Mesenchymal stem cell (in vitro differentiated cells and primary cell): ENCODE results near the gene RAP1GAP2.
"Not testable (repeated sequence)": the region's sequence is repeated elsewhere in the genome, so short reads cannot be mapped to it uniquely, and the experiment has no call there.

ENCODE experiments used
- DNase-seq: peaks from one replicate; pipeline ENCODE4 v3.0.0-alpha.2; 2013
- H2AFZ ChIP-seq: one replicate; pipeline ENCODE4 v1.6.1; 2013; ENCODE audit warnings: low read depth, mild to moderate bottlenecking, control low read depth, inconsistent platforms, low read length, moderate library complexity
- H2AK5ac ChIP-seq: 2 replicates; pipeline ENCODE4 v1.6.1; 2013; ENCODE audit warnings: low read length, moderate library complexity, mild to moderate bottlenecking, inconsistent platforms; ENCODE audit not compliant: severe bottlenecking
- H2BK120ac ChIP-seq: one replicate; pipeline ENCODE4 v1.6.1; 2013; ENCODE audit warnings: low read depth, mild to moderate bottlenecking, inconsistent platforms, low read length, moderate library complexity
- H2BK12ac ChIP-seq, 2 experiments: one replicate each; pipeline ENCODE4 v1.6.1; 2013; ENCODE audit warnings: inconsistent platforms in 2 of 2, low read length in 2 of 2, mild to moderate bottlenecking in 2 of 2, moderate library complexity in 2 of 2, control low read depth in 1 of 2
- H2BK15ac ChIP-seq: one replicate; pipeline ENCODE4 v1.6.1; 2013; ENCODE audit warnings: mild to moderate bottlenecking, low read depth, inconsistent platforms; ENCODE audit not compliant: poor library complexity, severe bottlenecking
- H2BK5ac ChIP-seq: 2 replicates; pipeline ENCODE4 v1.6.1; 2013; ENCODE audit warnings: low read depth, mild to moderate bottlenecking, low read length, control low read depth, inconsistent platforms; ENCODE audit not compliant: poor library complexity, severe bottlenecking
- H3K14ac ChIP-seq, 2 experiments: one replicate each; pipeline ENCODE4 v1.6.1; 2013; ENCODE audit warnings: inconsistent platforms in 2 of 2, low read length in 2 of 2, control low read depth in 1 of 2, mild to moderate bottlenecking in 1 of 2, moderate library complexity in 1 of 2
- H3K18ac ChIP-seq, 2 experiments: one replicate each; pipeline ENCODE4 v1.6.1; 2013; ENCODE audit warnings: inconsistent platforms in 2 of 2, low read length in 2 of 2, control low read depth in 1 of 2, low read depth in 1 of 2, mild to moderate bottlenecking in 1 of 2
- H3K23ac ChIP-seq, 2 experiments: one replicate each; pipeline ENCODE4 v1.6.1; 2013; ENCODE audit warnings: inconsistent platforms in 2 of 2, low read length in 2 of 2, mild to moderate bottlenecking in 2 of 2, moderate library complexity in 2 of 2, control low read depth in 1 of 2
- H3K27ac ChIP-seq: 2 replicates; pipeline ENCODE4 v1.5.1; 2013; ENCODE audit warnings: mild to moderate bottlenecking, moderate library complexity, low read length, control low read depth, inconsistent platforms; ENCODE audit not compliant: poor library complexity, severe bottlenecking
- H3K27me3 ChIP-seq, 2 experiments: 2 replicates each; pipeline versions ENCODE4 v1.6.1 to v1.7.0; 2013; ENCODE audit warnings: low read length in 2 of 2, mild to moderate bottlenecking in 2 of 2, moderate library complexity in 2 of 2, control low read depth in 1 of 2, inconsistent platforms in 1 of 2; ENCODE audit not compliant: control insufficient read depth in 1 of 2, insufficient read depth in 1 of 2
- H3K36me3 ChIP-seq, 2 experiments: 2 replicates each; pipeline versions ENCODE4 v1.6.1 to v1.7.0; 2013; ENCODE audit warnings: low read length in 2 of 2, control low read depth in 1 of 2, inconsistent platforms in 1 of 2, low read depth in 1 of 2, mild to moderate bottlenecking in 1 of 2; ENCODE audit not compliant: insufficient read depth in 2 of 2, control insufficient read depth in 1 of 2
- H3K4ac ChIP-seq, 2 experiments: one replicate each; pipeline ENCODE4 v1.6.1; 2013; ENCODE audit warnings: inconsistent platforms in 2 of 2, low read length in 2 of 2, mild to moderate bottlenecking in 2 of 2, moderate library complexity in 2 of 2, control low read depth in 1 of 2, low read depth in 1 of 2
- H3K4me1 ChIP-seq: 2 replicates; pipeline ENCODE4 v1.6.1; 2013; ENCODE audit warnings: low read depth, low read length, control low read depth; ENCODE audit not compliant: control insufficient read depth, insufficient read depth
- H3K4me2 ChIP-seq: 2 replicates; pipeline ENCODE4 v1.6.1; 2013; ENCODE audit warnings: low read length, mild to moderate bottlenecking, inconsistent platforms; ENCODE audit not compliant: poor library complexity, severe bottlenecking
- H3K4me3 ChIP-seq, 2 experiments: 2 replicates each; pipeline versions ENCODE4 v1.5.1 to v1.7.0; 2013; ENCODE audit warnings: low read length in 2 of 2, mild to moderate bottlenecking in 2 of 2, control low read depth in 1 of 2, low read depth in 1 of 2; ENCODE audit not compliant: insufficient read depth in 1 of 2
- H3K79me1 ChIP-seq: replicated peaks from 2 replicates; pipeline ENCODE4 v1.6.1; 2013; ENCODE audit warnings: mild to moderate bottlenecking, control low read depth, low read length, inconsistent platforms; ENCODE audit not compliant: poor library complexity, severe bottlenecking
- H3K9ac ChIP-seq: 2 replicates; pipeline ENCODE4 v1.7.0; 2013; ENCODE audit warnings: mild to moderate bottlenecking, low read length, moderate library complexity
- H3K9me3 ChIP-seq: 2 replicates; pipeline ENCODE4 v1.7.0; 2013; ENCODE audit warnings: mild to moderate bottlenecking, low read length; ENCODE audit not compliant: control insufficient read depth
- H4K8ac ChIP-seq: one replicate; pipeline ENCODE4 v1.6.1; 2013; ENCODE audit warnings: inconsistent platforms, mild to moderate bottlenecking, low read length, moderate library complexity
- H4K91ac ChIP-seq: one replicate; pipeline ENCODE4 v1.6.1; 2013; ENCODE audit warnings: mild to moderate bottlenecking, low read length, inconsistent platforms
- WGBS: methylation state at CpG from one replicate; pipeline ENCODE4 v1.1.7; 2013; ENCODE audit warnings: mixed read lengths; 5-methylcytosine and 5-hydroxymethylcytosine counted together

The RAP1GAP2 gene

DNA sequence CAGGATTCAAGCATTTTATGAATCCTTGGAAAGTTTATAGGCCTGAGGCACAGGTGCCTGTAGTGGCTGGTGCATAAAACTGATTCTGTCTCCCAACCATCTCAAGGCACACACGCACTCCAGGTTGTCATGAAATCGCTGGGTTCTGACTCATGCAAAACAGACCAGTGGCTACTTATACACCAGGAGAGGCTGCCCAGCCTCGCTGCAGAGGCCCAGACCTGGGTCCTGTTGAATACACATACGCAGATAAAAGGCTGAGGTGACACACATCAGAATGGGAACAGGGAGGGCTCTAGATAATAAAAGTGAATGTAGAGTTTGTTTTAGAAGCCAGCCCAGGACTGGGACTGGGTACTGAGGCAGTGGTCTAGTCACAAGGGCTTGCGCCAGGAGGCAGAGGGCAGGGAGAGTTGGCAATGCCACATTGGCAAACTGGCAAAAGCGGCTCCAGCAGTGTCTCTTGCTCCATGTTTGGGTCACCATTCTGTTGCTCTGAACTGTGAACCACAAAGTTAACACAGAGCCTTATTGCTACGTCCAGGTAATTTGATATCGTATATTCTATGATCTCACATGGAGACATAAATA, 253.6 kb downstream of the RAP1GAP2 start:
- Histone ChIP-seq H3K23ac (no peak overlapping the region), H3K4me3 (peak overlapping the region in 1 of 2 experiments; percentile 96), H3K27me3 (no peaks in the 10 kb centered on the region), H3K79me1 (no peaks in the 10 kb centered on the region), H3K36me3 (no peaks in the 10 kb centered on the region), H2BK12ac (no peak overlapping the region), H2BK5ac (no peak overlapping the region), H2BK15ac (no peak overlapping the region), H3K4me1 (peaks cover 7% of the 10 kb centered on the region), H3K4ac (no peak overlapping the region), H3K4me2 (no peak overlapping the region), H4K8ac (no peak overlapping the region), H3K9me3 (no peaks in the 10 kb centered on the region), H4K91ac (no peak overlapping the region), H2BK120ac (no peak overlapping the region), H2AK5ac (no peak overlapping the region), H3K18ac (no peak overlapping the region), H3K27ac (no peak overlapping the region), H3K9ac (peak overlapping the region; percentile 88), H3K14ac (no peak overlapping the region), H2AFZ (no peak overlapping the region)
- DNase-seq: no peak
- 97% methylated on average over 8 of the region's 8 CpGs for WGBS

DNA sequence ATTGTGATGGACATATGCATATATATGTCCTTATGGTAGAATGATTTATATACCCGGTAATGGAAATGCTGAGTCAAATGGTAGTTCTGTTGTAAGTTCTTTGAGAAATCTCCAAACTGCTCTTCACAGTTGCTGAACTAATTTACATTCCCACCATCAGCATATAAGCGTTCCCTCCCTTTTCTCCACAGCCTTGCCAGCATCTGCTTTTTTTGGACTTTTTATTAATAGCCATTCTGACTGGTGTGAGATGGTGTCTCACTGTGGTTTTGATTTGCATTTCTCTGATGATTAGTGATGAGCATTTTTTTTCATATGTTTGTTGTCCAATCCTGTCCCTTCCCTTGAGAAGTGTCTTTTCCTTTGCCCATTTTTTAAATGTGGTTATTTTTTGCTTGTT, 258.6 kb downstream of the RAP1GAP2 start:
- H2BK15ac ChIP-seq, H3K27ac ChIP-seq: not testable (repeated sequence)
- WGBS: no CpG with 5 or more reads among the region's 2 CpGs

DNA sequence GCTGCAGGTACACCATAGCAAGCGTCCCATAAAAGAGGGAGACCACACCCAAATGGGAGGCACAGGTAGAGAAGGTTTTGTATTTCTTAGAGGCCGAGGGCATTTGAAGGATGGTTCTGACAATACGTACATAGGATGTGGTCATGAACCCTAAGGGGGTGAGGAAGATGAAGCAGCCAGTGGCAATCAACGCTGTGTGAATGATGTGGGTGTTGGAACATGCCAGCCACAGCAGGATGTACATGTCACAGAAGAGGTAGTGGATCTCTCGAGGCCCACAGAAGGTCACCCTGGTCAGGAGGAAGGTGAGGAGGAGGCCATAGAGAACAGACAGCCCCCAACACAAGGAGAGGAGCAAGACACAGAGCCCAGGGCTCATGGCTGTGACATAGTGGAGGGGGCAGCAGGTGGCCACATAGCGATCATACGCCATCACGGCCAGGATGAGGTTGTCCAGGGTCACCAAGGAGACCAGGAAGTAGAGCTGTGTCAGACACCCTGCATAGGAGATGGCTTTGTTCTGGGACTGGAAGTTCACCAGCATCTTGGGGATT, 266.7 kb downstream of the RAP1GAP2 start:
- not testable (repeated sequence) for H3K4ac ChIP-seq, H2BK5ac ChIP-seq, H2AFZ ChIP-seq, H3K9me3 ChIP-seq, H4K91ac ChIP-seq, H2BK12ac ChIP-seq, H2AK5ac ChIP-seq, H3K4me1 ChIP-seq, H3K4me2 ChIP-seq, H3K4me3 ChIP-seq, H3K14ac ChIP-seq, H3K27me3 ChIP-seq, H3K79me1 ChIP-seq, H3K23ac ChIP-seq, H3K18ac ChIP-seq, H2BK15ac ChIP-seq, H3K27ac ChIP-seq, H4K8ac ChIP-seq, H2BK120ac ChIP-seq, H3K36me3 ChIP-seq, H3K9ac ChIP-seq, DNase-seq
- 53% methylated on average over 5 of the region's 8 CpGs for WGBS

More for the DNA sequence above, 258.6 kb downstream of the RAP1GAP2 start:
- not testable (repeated sequence) for H3K14ac ChIP-seq, H3K36me3 ChIP-seq, H3K27me3 ChIP-seq, H3K9ac ChIP-seq, H3K23ac ChIP-seq, H3K4ac ChIP-seq, H2AFZ ChIP-seq, H3K9me3 ChIP-seq, H3K79me1 ChIP-seq, H2AK5ac ChIP-seq, H3K4me3 ChIP-seq, H4K8ac ChIP-seq, H3K4me2 ChIP-seq, H2BK120ac ChIP-seq, H2BK5ac ChIP-seq, H4K91ac ChIP-seq, H2BK12ac ChIP-seq, H3K18ac ChIP-seq, H3K4me1 ChIP-seq, DNase-seq

DNA sequence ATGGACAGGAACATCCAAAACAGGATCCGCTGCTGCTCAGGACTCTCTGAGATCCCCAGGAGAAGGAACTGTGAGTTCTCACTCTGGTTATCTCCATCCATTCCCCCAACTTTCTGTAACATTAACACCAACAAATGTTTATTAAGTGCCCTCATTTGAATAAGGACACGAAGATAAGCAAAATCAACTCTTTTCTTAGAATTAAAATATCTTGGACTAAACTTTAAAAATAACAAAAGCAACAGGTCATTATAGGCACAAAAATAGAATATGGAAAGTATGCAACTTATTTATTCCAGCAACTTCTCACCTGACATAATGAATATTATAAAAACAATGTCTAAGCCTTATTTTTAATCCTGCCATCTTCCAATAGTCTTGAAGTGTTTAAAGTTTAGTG, 267.3 kb downstream of the RAP1GAP2 start, which contains the start of gene OR1D5:
TSS of gene OR1D5 (minus strand) at position 101 of the 400 bp plus-strand sequence. CDS start at position 101, 0 bp downstream.
- H3K27ac ChIP-seq, H3K36me3 ChIP-seq, H2BK15ac ChIP-seq, H3K23ac ChIP-seq, H3K79me1 ChIP-seq, H2AFZ ChIP-seq, H2BK120ac ChIP-seq, H3K4ac ChIP-seq, H3K9me3 ChIP-seq, H3K9ac ChIP-seq, H3K4me1 ChIP-seq, DNase-seq, H3K4me3 ChIP-seq, H3K4me2 ChIP-seq, H3K18ac ChIP-seq, H4K8ac ChIP-seq, H4K91ac ChIP-seq, H2BK12ac ChIP-seq, H2AK5ac ChIP-seq, H2BK5ac ChIP-seq, H3K14ac ChIP-seq, H3K27me3 ChIP-seq: not testable (repeated sequence)
- WGBS: no CpG with 5 or more reads among the region's 2 CpGs
